ENCODE data around the gene MYO9A. TPM values are rescaled to one million over a fixed set of nuclear protein-coding genes. Genes with fewer than 3 reads are reported as not detected.

The MYO9A gene
- total RNA-seq, 1 donor from 2014 or later: 38.5 TPM

DNA sequence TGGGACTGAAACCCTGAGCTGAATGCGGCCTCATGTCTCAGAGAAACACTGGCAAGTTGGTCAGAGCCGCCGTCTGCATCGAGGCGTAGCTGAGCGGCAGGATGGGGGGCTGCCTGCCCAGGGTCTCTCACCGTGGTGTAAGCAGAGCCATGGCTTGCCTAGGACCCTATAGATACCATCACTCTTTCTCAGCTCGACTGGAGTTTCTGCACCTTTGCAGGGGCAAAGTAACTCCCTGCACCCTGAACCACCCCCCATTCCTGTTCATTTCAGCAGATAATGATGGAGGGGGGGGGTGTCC, 336.0 kb downstream of the MYO9A start:
- Histone ChIP-seq H4K20me1 (ENCODE audit: low read depth) (no peaks in the 10 kb centered on the region), H3K9ac (no peak overlapping the region), H3K9me3 (ENCODE audit: low read depth) (no peaks in the 10 kb centered on the region), H3K27ac (no peak overlapping the region), H3K79me2 (ENCODE audit: low read depth) (no peaks in the 10 kb centered on the region), H2AFZ (replicated peaks) (no peak overlapping the region), H3K27me3 (no peaks in the 10 kb centered on the region), H3K4me3 (no peak overlapping the region), H3K4me2 (no peak overlapping the region), H3K4me1 (peaks cover 9% of the 10 kb centered on the region), H3F3A (ENCODE audit: low read depth) (no peaks in the 10 kb centered on the region), H3K36me3 (no peaks in the 10 kb centered on the region)
- Mint-ChIP-seq H3K36me3 (no peaks in the 10 kb centered on the region), H3K4me3 (no peak overlapping the region), H3K9me3 (no peaks in the 10 kb centered on the region), H3K27ac (no peak overlapping the region), H3K4me1 (peaks cover 14% of the 10 kb centered on the region), H3K27me3 (ENCODE audit: insufficient read depth, low read depth) (peaks cover 18% of the 10 kb centered on the region)
- no peak for TF ChIP-seq EZH2phosphoT487 (IDR thresholded peaks at IDR 0.05)
- TF ChIP-seq EZH2 (IDR thresholded peaks at IDR 0.05): no peak
- TF ChIP-seq, protein P1, sequence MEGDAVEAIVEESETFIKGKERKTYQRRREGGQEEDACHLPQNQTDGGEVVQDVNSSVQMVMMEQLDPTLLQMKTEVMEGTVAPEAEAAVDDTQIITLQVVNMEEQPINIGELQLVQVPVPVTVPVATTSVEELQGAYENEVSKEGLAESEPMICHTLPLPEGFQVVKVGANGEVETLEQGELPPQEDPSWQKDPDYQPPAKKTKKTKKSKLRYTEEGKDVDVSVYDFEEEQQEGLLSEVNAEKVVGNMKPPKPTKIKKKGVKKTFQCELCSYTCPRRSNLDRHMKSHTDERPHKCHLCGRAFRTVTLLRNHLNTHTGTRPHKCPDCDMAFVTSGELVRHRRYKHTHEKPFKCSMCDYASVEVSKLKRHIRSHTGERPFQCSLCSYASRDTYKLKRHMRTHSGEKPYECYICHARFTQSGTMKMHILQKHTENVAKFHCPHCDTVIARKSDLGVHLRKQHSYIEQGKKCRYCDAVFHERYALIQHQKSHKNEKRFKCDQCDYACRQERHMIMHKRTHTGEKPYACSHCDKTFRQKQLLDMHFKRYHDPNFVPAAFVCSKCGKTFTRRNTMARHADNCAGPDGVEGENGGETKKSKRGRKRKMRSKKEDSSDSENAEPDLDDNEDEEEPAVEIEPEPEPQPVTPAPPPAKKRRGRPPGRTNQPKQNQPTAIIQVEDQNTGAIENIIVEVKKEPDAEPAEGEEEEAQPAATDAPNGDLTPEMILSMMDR (IDR thresholded peaks at IDR 0.05): no peak
- no peak for DNase-seq (ENCODE audit: low spot score)

DNA sequence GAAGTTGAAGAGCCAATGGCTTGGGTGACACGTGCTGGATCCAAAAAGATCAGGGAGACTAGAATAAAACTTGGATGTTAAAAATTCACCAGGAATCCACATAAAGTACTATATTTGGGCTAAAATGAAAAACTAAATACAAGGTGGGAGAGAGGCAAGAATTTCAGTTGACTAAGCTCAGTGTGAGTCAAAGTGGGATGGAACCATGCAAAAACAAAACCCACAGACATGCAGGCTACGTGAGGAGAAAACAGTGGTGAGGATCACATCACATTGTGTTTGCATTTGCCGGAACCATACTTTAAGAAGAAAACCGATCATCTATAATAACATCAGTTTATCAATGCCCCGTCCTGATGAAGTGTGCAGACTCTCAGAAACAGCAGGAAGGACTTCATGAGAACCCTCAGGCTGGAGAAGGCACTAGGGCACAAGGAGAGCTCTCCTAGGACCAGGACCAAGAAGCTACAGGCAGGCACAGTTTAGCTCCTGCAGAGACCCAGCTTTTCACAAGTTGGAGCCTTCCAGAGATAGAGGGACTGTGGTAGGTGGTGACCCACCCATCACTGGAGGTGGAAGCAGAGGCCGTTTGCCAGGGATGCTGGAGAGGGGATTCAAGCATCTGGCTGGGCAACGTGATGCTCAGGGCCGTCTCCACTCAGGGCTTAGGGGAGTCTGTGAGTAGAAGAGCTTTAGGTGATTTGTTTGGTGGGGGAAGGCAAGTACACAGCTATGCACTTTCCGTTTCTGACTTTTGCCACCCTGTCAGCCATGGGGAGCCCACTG, 336.6 kb downstream of the MYO9A start:
- no peaks in the 10 kb centered on the region for H3K9me3 Mint-ChIP-seq
- H3K36me3 Mint-ChIP-seq: no peaks in the 10 kb centered on the region
- H3K36me3 ChIP-seq: no peaks in the 10 kb centered on the region
- no peaks in the 10 kb centered on the region for H3K9me3 ChIP-seq (ENCODE audit: low read depth)
- no peak overlapping the region for H3K9ac ChIP-seq
- H3K4me3 Mint-ChIP-seq: no peak overlapping the region
- DNase-seq (ENCODE audit: low spot score): no peak
- H3K79me2 ChIP-seq (ENCODE audit: low read depth): no peaks in the 10 kb centered on the region
- TF ChIP-seq EZH2phosphoT487 (IDR thresholded peaks at IDR 0.05): no peak
- no peak for TF ChIP-seq EZH2 (IDR thresholded peaks at IDR 0.05)
- TF ChIP-seq, protein P1 (IDR thresholded peaks at IDR 0.05): no peak
- H3F3A ChIP-seq (ENCODE audit: low read depth): no peaks in the 10 kb centered on the region
- H3K4me3 ChIP-seq: no peak overlapping the region
- no peak overlapping the region for H3K27ac ChIP-seq
- H2AFZ ChIP-seq (replicated peaks): no peak overlapping the region
- no peak overlapping the region for H3K27ac Mint-ChIP-seq
- no peaks in the 10 kb centered on the region for H3K27me3 ChIP-seq
- H3K4me1 Mint-ChIP-seq: peaks cover 14% of the 10 kb centered on the region
- H3K27me3 Mint-ChIP-seq (ENCODE audit: insufficient read depth, low read depth): peaks cover 18% of the 10 kb centered on the region
- no peak overlapping the region for H3K4me2 ChIP-seq
- peaks cover 9% of the 10 kb centered on the region for H3K4me1 ChIP-seq
- no peaks in the 10 kb centered on the region for H4K20me1 ChIP-seq (ENCODE audit: low read depth)

DNA sequence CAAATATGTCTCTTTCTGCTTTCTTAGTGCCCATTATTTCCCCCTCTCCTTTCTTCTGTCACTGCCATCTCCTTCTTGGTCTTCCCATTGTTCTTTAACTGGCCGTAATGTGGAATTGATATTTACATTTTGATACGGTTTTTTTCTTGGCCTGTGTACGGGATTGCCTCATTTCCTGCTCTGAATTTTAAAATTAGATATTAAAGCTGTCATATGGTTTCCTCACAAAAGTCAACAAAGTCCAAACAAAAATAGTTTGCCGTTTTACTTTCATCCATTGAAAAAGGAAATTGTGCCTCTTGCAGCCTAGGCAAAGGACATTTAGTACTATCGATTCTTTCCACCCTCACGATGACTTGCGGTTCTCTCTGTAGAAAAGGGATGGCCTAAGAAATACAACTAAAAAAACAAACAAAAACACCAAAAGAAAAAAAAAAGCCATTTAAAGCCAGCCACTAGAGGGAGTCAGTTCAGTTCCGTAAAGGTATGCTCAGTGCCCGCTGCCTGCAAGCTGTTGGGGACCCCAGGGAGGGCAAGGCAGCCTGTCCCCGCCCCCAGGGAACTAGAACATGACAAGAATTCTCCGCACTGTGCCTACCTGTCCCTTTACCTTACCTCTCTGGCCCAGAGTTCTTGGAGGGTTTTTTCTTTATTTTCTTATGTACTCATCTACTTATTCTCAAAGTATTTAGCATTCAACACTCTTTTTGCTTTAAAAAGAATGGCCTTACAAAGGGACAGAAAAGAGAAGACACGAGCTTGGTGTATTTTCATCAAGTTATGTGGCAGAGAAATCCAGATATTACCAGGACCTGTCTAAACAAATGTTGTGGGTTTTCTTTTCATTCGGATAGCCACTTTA, 337.6 kb downstream of the MYO9A start:
- H2AFZ ChIP-seq (replicated peaks): peak overlapping the region; percentile 97
- no peak overlapping the region for H3K27ac ChIP-seq
- H3K9me3 ChIP-seq (ENCODE audit: low read depth): no peaks in the 10 kb centered on the region
- H3K79me2 ChIP-seq (ENCODE audit: low read depth): no peaks in the 10 kb centered on the region
- Mint-ChIP-seq H3K4me3 (no peak overlapping the region), H3K9me3 (no peaks in the 10 kb centered on the region), H3K36me3 (no peaks in the 10 kb centered on the region), H3K27me3 (ENCODE audit: insufficient read depth, low read depth) (peaks cover 18% of the 10 kb centered on the region), H3K4me1 (peaks cover 14% of the 10 kb centered on the region), H3K27ac (no peak overlapping the region)
- TF ChIP-seq, protein P1 (IDR thresholded peaks at IDR 0.05): peak; percentile 87
- TF ChIP-seq EZH2 (IDR thresholded peaks at IDR 0.05): no peak
- H3K4me3 ChIP-seq: no peak overlapping the region
- no peak overlapping the region for H3K9ac ChIP-seq
- H3K36me3 ChIP-seq: no peaks in the 10 kb centered on the region
- H3F3A ChIP-seq (ENCODE audit: low read depth): no peaks in the 10 kb centered on the region
- no peak overlapping the region for H3K4me2 ChIP-seq
- peaks cover 9% of the 10 kb centered on the region for H3K4me1 ChIP-seq
- no peaks in the 10 kb centered on the region for H3K27me3 ChIP-seq
- peak; percentile 80 for DNase-seq (ENCODE audit: low spot score)
- no peaks in the 10 kb centered on the region for H4K20me1 ChIP-seq (ENCODE audit: low read depth)

Data from neural progenitor cell (in vitro differentiated cells).